H1 (cell line): ENCODE measurements around the gene CUL4A. TPM values are rescaled to one million over a fixed set of nuclear protein-coding genes. Genes with fewer than 3 reads are reported as not detected.

Experiments used
- CTCF ChIA-PET: fragments of 300-600 bp; sonication (Branson Sonifier 250); formaldehyde crosslinking; loops from one replicate; lab custom pipeline; 2021; ENCODE audit not compliant: partially characterized antibody; lab: Charles Lee
- POLR2A ChIA-PET: fragments of 300-600 bp; sonication (Branson Sonifier 250); formaldehyde crosslinking; loops from one replicate; lab custom pipeline; 2021; ENCODE audit warnings: inconsistent platforms; ENCODE audit not compliant: partially characterized antibody; lab: Charles Lee
- DNase-seq, 2 experiments: peaks; one replicate each; pipeline versions ENCODE4 v3.0.0 to v3.0.0-alpha.2; 2010 to 2022; ENCODE audit warnings: low spot score in 2 of 2, low read depth in 1 of 2, mixed read lengths in 1 of 2
- FAIRE-seq: peaks from 2 replicates; lab custom pipeline; 2011; peaks lifted over from hg19 to GRCh38; lab: Jason Lieb, UNC
- H2AFZ ChIP-seq: 2 replicates; pipeline ENCODE4 v1.8.1; 2012; ENCODE audit warnings: low read length, inconsistent platforms
- H2AK5ac ChIP-seq: 2 replicates; pipeline ENCODE4 v1.6.1; 2013; ENCODE audit warnings: low read depth, low read length
- H2BK120ac ChIP-seq: replicated peaks from 2 replicates; pipeline ENCODE3; 2013; ENCODE audit warnings: low read depth, low read length, inconsistent platforms
- H2BK12ac ChIP-seq: 2 replicates; pipeline ENCODE4 v1.6.1; 2013; ENCODE audit warnings: low read depth, low read length
- H2BK15ac ChIP-seq: 2 replicates; pipeline ENCODE4 v1.6.1; 2013; ENCODE audit warnings: low read length
- H2BK20ac ChIP-seq: 2 replicates; pipeline ENCODE4 v1.6.1; 2013; ENCODE audit warnings: low read length
- H2BK5ac ChIP-seq: 2 replicates; pipeline ENCODE4 v1.6.1; 2013; ENCODE audit warnings: low read depth, low read length
- H3K14ac ChIP-seq: 2 replicates; pipeline ENCODE4 v1.6.1; 2013; ENCODE audit warnings: inconsistent platforms; ENCODE audit not compliant: insufficient read length
- H3K18ac ChIP-seq: 2 replicates; pipeline ENCODE4 v1.6.1; 2013; ENCODE audit warnings: low read length; ENCODE audit errors: extremely low read depth
- H3K23ac ChIP-seq: 2 replicates; pipeline ENCODE4 v1.6.1; 2013; ENCODE audit warnings: inconsistent platforms; ENCODE audit not compliant: insufficient read length
- H3K23me2 ChIP-seq: 2 replicates; pipeline ENCODE4 v1.6.1; 2013; ENCODE audit warnings: low read depth, low read length
- H3K27ac ChIP-seq: 2 replicates; pipeline ENCODE4 v1.6.1; 2011; ENCODE audit warnings: low read depth, low read length, inconsistent platforms
- H3K27me3 ChIP-seq, 4 experiments: replicated peaks in 1 of 4; 1 replicate in 1 of 4; 2 replicates in 3 of 4; pipeline versions ENCODE4 v1.6.1 to v1.8.1; 2011 to 2013; ENCODE audit warnings: low read length in 3 of 4, mild to moderate bottlenecking in 3 of 4, inconsistent platforms in 2 of 4, mixed read lengths in 2 of 4, moderate library complexity in 1 of 4; ENCODE audit not compliant: control insufficient read depth in 3 of 4, insufficient read depth in 3 of 4; ENCODE audit errors: extremely low read depth in 1 of 4
- H3K36me3 ChIP-seq, 4 experiments: 2 replicates each; pipeline versions ENCODE4 v1.6.1 to v1.8.1; 2011 to 2013; ENCODE audit warnings: mild to moderate bottlenecking in 4 of 4, low read length in 3 of 4, moderate library complexity in 2 of 4, control low read depth in 1 of 4, inconsistent platforms in 1 of 4; ENCODE audit not compliant: insufficient read depth in 4 of 4, control insufficient read depth in 2 of 4
- H3K4ac ChIP-seq: replicated peaks from 2 replicates; pipeline ENCODE3; 2013; ENCODE audit warnings: low read length, low read depth, mixed read lengths, inconsistent platforms; ENCODE audit not compliant: insufficient read length
- H3K4me1 ChIP-seq, 4 experiments: replicated peaks in 1 of 4; 1 replicate in 1 of 4; 2 replicates in 3 of 4; pipeline versions ENCODE4 v1.6.1 to v1.8.1; 2011 to 2013; ENCODE audit warnings: low read length in 3 of 4, inconsistent platforms in 2 of 4, mixed read lengths in 1 of 4; ENCODE audit not compliant: insufficient read depth in 4 of 4, control insufficient read depth in 3 of 4
- H3K4me2 ChIP-seq, 2 experiments: 2 replicates each; pipeline versions ENCODE4 v1.6.1 to v1.8.1; 2011 to 2013; ENCODE audit warnings: low read depth in 2 of 2, low read length in 2 of 2, control low read depth in 1 of 2, inconsistent platforms in 1 of 2, mild to moderate bottlenecking in 1 of 2; ENCODE audit not compliant: insufficient read depth in 1 of 2
- H3K4me3 ChIP-seq, 4 experiments: fragments of 200-600, 300-600 bp in 1 of 4; sonication (generic), shearing (Covaris generic), sonication (Bioruptor Twin) in 1 of 4; 2 replicates each; pipeline versions ENCODE4 v1.5.1 to v1.8.1; 2011 to 2016; ENCODE audit warnings: low read length in 4 of 4, low read depth in 3 of 4, control low read depth in 2 of 4, inconsistent platforms in 2 of 4, mild to moderate bottlenecking in 2 of 4, mixed read lengths in 1 of 4, moderate library complexity in 1 of 4; ENCODE audit not compliant: insufficient read depth in 2 of 4; ENCODE audit errors: extremely low read depth in 1 of 4
- H3K56ac ChIP-seq: replicated peaks from 2 replicates; pipeline ENCODE3; 2013; ENCODE audit warnings: low read depth, mild to moderate bottlenecking, mixed read lengths, low read length, inconsistent platforms; ENCODE audit not compliant: insufficient read length
- H3K79me1 ChIP-seq: 2 replicates; pipeline ENCODE4 v1.6.1; 2013; ENCODE audit warnings: low read depth, low read length, control low read depth
- H3K79me2 ChIP-seq, 2 experiments: 2 replicates each; pipeline versions ENCODE4 v1.6.1 to v1.8.1; 2012 to 2013; ENCODE audit warnings: low read length in 2 of 2, mild to moderate bottlenecking in 2 of 2, inconsistent platforms in 1 of 2; ENCODE audit not compliant: insufficient read depth in 2 of 2, control insufficient read depth in 1 of 2
- H3K9ac ChIP-seq, 4 experiments: replicated peaks in 1 of 4; 1 replicate in 1 of 4; 2 replicates in 3 of 4; pipeline versions ENCODE4 v1.6.1 to v1.8.1; 2011 to 2013; ENCODE audit warnings: low read depth in 3 of 4, low read length in 3 of 4, control low read depth in 2 of 4, mild to moderate bottlenecking in 2 of 4, moderate library complexity in 2 of 4, inconsistent platforms in 1 of 4; ENCODE audit errors: extremely low read depth in 1 of 4
- H3K9me3 ChIP-seq, 2 experiments: 2 replicates each; pipeline versions ENCODE4 v1.6.1 to v1.8.1; 2012 to 2013; ENCODE audit warnings: mild to moderate bottlenecking in 2 of 2, moderate library complexity in 2 of 2, control low read depth in 1 of 2, inconsistent platforms in 1 of 2, low read depth in 1 of 2, low read length in 1 of 2, mixed read lengths in 1 of 2; ENCODE audit not compliant: insufficient read depth in 2 of 2
- H4K20me1 ChIP-seq, 2 experiments: replicated peaks in 1 of 2; 2 replicates each; pipeline versions ENCODE3 to v1.8.1; 2011 to 2013; ENCODE audit warnings: inconsistent platforms in 2 of 2, low read length in 2 of 2, mild to moderate bottlenecking in 1 of 2; ENCODE audit not compliant: insufficient read depth in 2 of 2, control insufficient read depth in 1 of 2
- H4K5ac ChIP-seq: 2 replicates; pipeline ENCODE4 v1.6.1; 2013; ENCODE audit warnings: low read length, low read depth, mixed read lengths, inconsistent platforms; ENCODE audit not compliant: insufficient read length
- H4K8ac ChIP-seq: 2 replicates; pipeline ENCODE4 v1.8.0; 2013; ENCODE audit warnings: mild to moderate bottlenecking, moderate library complexity, low read length, inconsistent platforms; ENCODE audit not compliant: insufficient read depth; ENCODE audit errors: extremely low read depth
- H4K91ac ChIP-seq: replicated peaks from 2 replicates; pipeline ENCODE3; 2013; ENCODE audit warnings: low read length, mixed read lengths, inconsistent platforms; ENCODE audit not compliant: insufficient read length
- ASH2L ChIP-seq: fragments of 200-600, 300-600 bp; sonication (generic); IDR thresholded peaks from one replicate; pipeline ENCODE4 v1.7.1; 2017; ENCODE audit warnings: low read length
- CBX8 ChIP-seq: fragments of 300-800, 300-1000 bp; sonication (generic); IDR thresholded peaks from 2 replicates; pipeline ENCODE4 v1.7.1; 2016; ENCODE audit warnings: low read depth, low read length, borderline replicate concordance
- CHD1 ChIP-seq: IDR thresholded peaks from 2 replicates; pipeline ENCODE4 v1.6.1; 2012; ENCODE audit warnings: low read depth, low read length, improper control_type of control experiment
- GTF2F1 ChIP-seq: IDR thresholded peaks from 2 replicates; pipeline ENCODE4 v1.6.1; 2012; ENCODE audit warnings: low read depth, low read length, improper control_type of control experiment, borderline replicate concordance
- HDAC6 ChIP-seq: IDR thresholded peaks from one replicate; pipeline ENCODE4 v1.7.1; 2012; ENCODE audit warnings: low read depth, mild to moderate bottlenecking, inconsistent platforms, low read length, moderate library complexity
- KDM1A ChIP-seq: fragments of 200-600, 300-600 bp; sonication (generic); IDR thresholded peaks from 2 replicates; pipeline ENCODE4 v1.7.1; 2016; ENCODE audit warnings: mild to moderate bottlenecking, low read length, borderline replicate concordance
- KDM5A ChIP-seq: fragments of 200-600 bp; IDR thresholded peaks from 2 replicates; pipeline ENCODE4 v1.7.1; 2012; ENCODE audit warnings: mild to moderate bottlenecking, low read length, inconsistent platforms, mixed read lengths
- POLR2A ChIP-seq, 2 experiments: IDR thresholded peaks; 1 replicate in 1 of 2; 2 replicates in 1 of 2; pipeline ENCODE4 v1.6.1; 2011; ENCODE audit warnings: low read depth in 2 of 2, low read length in 2 of 2, mild to moderate bottlenecking in 2 of 2; ENCODE audit errors: control extremely low read depth in 1 of 2
- RAD21 ChIP-seq, 2 experiments: IDR thresholded peaks in 1 of 2; conservative IDR thresholded peaks in 1 of 2; 2 replicates each; pipeline ENCODE4 v1.6.1; 2011; ENCODE audit warnings: low read depth in 2 of 2, low read length in 2 of 2, improper control_type of control experiment in 1 of 2, inconsistent platforms in 1 of 2, mild to moderate bottlenecking in 1 of 2, moderate library complexity in 1 of 2
- TBP ChIP-seq: IDR thresholded peaks from 2 replicates; pipeline ENCODE4 v1.6.1; 2011; ENCODE audit warnings: low read depth, low read length, improper control_type of control experiment
- TCF12 ChIP-seq: IDR thresholded peaks from 2 replicates; pipeline ENCODE4 v1.6.1; 2011; ENCODE audit warnings: low read depth, mild to moderate bottlenecking, low read length
- WGBS, 2 experiments: shearing (Covaris generic) in 1 of 2; methylation state at CpG; one replicate each; pipeline versions ENCODE4 v1.1.6 to v1.1.7; 2013 to 2015; ENCODE audit warnings: low lambda C conversion rate in 2 of 2, mixed read lengths in 2 of 2, inconsistent platforms in 1 of 2, low coverage in 1 of 2, missing lambda C conversion rate in 1 of 2; ENCODE audit not compliant: insufficient replicate concordance in 2 of 2, insufficient coverage in 1 of 2, insufficient read length in 1 of 2; ENCODE audit errors: extremely low coverage in 1 of 2, missing lambda C conversion rate in 1 of 2; 5-methylcytosine and 5-hydroxymethylcytosine counted together
- polyA plus RNA-seq, 7 experiments: library from polyadenylated mRNA; depleted of rRNA in 3 of 7; stranded (reverse) in 5 of 7; unstranded in 2 of 7; fragments of >200 nt in 5 of 7; fragments of 200-250 nt in 2 of 7; gene quantifications; 1 replicate in 5 of 7; 2 replicates in 1 of 7; 4 replicates in 1 of 7; pipeline versions ENCODE4 v1.2.1 to v1.2.3, GENCODE V29; 2011 to 2013; ENCODE audit warnings: missing spikeins in 2 of 7, mixed read lengths in 2 of 7
- total RNA-seq: library from RNA; stranded (reverse); fragmentation: NEBNext Ultra II Directional; extraction: Animal tissue kit (Norgen Biotek cat#: 25700); gene quantifications from 2 replicates; pipeline ENCODE4 v1.2.1, GENCODE V29; 2021
- TF ChIP-seq, protein P1 (sequence below), 3 experiments: IDR thresholded peaks; 1 replicate in 2 of 3; 2 replicates in 1 of 3; pipeline versions ENCODE4 v1.5.1 to v1.6.1; 2011; ENCODE audit warnings: low read length in 3 of 3, mild to moderate bottlenecking in 3 of 3, inconsistent platforms in 2 of 3, low read depth in 1 of 3, moderate library complexity in 1 of 3; ENCODE audit not compliant: insufficient read depth in 1 of 3; ENCODE audit errors: control extremely low read depth in 1 of 3

The CUL4A gene
- total and polyA plus RNA-seq, 2 of the 8 experiments (the other 6 are each of a cell fraction or from before 2014, with no cell fraction given) = 54.7 to 101 TPM

- Histone ChIP-seq H3K23me2 (no peaks in the 10 kb centered on the region), H4K20me1 (peaks cover 8 to 36% of the 10 kb centered on the region in 2 experiments), H2BK20ac (no peak overlapping the region), H4K8ac (no peak overlapping the region), H3K79me2 (peaks cover 27 to 78% of the 10 kb centered on the region in 2 experiments), H3K23ac (no peak overlapping the region), H3K4me3 (no peak overlapping the region), H3K27me3 (no peaks in the 10 kb centered on the region), H3K18ac (no peak overlapping the region), H3K4me2 (no peak overlapping the region), H3K4ac (no peak overlapping the region), H3K14ac (no peak overlapping the region), H3K79me1 (peaks cover 26% of the 10 kb centered on the region), H2BK12ac (no peak overlapping the region), H2BK5ac (no peak overlapping the region), H3K36me3 (peaks cover 16 to 42% (median 30%) of the 10 kb centered on the region in 4 experiments), H4K5ac (no peak overlapping the region), H2BK120ac (no peak overlapping the region), H3K9me3 (no peaks in the 10 kb centered on the region), H3K9ac (no peak overlapping the region), H3K27ac (no peak overlapping the region), H3K56ac (no peak overlapping the region), H3K4me1 (peaks cover 0 to 2% (median under 1%) of the 10 kb centered on the region in 4 experiments; a peak in 2 of 7 replicates), H4K91ac (no peak overlapping the region), H2AFZ (no peak overlapping the region), H2AK5ac (no peak overlapping the region), H2BK15ac (no peak overlapping the region)
- DNase-seq (no peak), FAIRE-seq (no peak)
- WGBS, 2 experiments = 94% methylated on average over 2 of the region's 2 CpGs; no CpG with 5 or more reads in 1 of the 2 experiments
- ChIA-PET POLR2A (no interaction called here), CTCF (no interaction called here)
- TF ChIP-seq KDM1A (no peak), POLR2A (IDR thresholded peaks at IDR 0.05; ENCODE audit: control extremely low read depth in 1 of 2, low read depth in 2 of 2, low read length in 2 of 2) (no peak), TBP (no peak), ASH2L (no peak), CBX8 (no peak), RAD21 (IDR thresholded peaks at IDR 0.05 in 1 of 2, conservative IDR thresholded peaks at IDR 0.05 in 1 of 2; ENCODE audit: low read depth in 2 of 2, low read length in 2 of 2) (no peak), GTF2F1 (no peak), HDAC6 (no peak), KDM5A (no peak), TCF12 (no peak), CHD1 (no peak)
- TF ChIP-seq, protein P1, sequence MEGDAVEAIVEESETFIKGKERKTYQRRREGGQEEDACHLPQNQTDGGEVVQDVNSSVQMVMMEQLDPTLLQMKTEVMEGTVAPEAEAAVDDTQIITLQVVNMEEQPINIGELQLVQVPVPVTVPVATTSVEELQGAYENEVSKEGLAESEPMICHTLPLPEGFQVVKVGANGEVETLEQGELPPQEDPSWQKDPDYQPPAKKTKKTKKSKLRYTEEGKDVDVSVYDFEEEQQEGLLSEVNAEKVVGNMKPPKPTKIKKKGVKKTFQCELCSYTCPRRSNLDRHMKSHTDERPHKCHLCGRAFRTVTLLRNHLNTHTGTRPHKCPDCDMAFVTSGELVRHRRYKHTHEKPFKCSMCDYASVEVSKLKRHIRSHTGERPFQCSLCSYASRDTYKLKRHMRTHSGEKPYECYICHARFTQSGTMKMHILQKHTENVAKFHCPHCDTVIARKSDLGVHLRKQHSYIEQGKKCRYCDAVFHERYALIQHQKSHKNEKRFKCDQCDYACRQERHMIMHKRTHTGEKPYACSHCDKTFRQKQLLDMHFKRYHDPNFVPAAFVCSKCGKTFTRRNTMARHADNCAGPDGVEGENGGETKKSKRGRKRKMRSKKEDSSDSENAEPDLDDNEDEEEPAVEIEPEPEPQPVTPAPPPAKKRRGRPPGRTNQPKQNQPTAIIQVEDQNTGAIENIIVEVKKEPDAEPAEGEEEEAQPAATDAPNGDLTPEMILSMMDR (IDR thresholded peaks at IDR 0.05; ENCODE audit: control extremely low read depth in 1 of 3, insufficient read depth in 1 of 3, low read depth in 1 of 3, low read length in 3 of 3) = no peak
Observed at GRCh38 chr13:113201815-113202214, 7.6 kb upstream of the CUL4A start.
